CD4-positive, alpha-beta T cell treated with Interleukin-6 at 100 ng/mL for 8 hours (primary cell): Measurements from ENCODE around the gene TP53BP2.
"Not testable (repeated sequence)": the region's sequence is repeated elsewhere in the genome, so short reads cannot be mapped to it uniquely, and the experiment has no call there.

Experiments used
- DNase-seq: peaks from one replicate; pipeline ENCODE4 v3.0.0-alpha.2; 2020; ENCODE audit warnings: mixed read lengths, low spot score

Gene TP53BP2

GRCh38 chr1:223845810-223846682 is at the start of gene TP53BP2:
TSS of gene TP53BP2 (minus strand) at chr1:223845947. CDS start at chr1:223845680, 267 bp downstream.
- DNase-seq: peak; percentile 85

- DNase-seq: not testable (repeated sequence)
These were observed 44.7 kb upstream of the TP53BP2 start for GRCh38 chr1:223890494-223890893.

GRCh38 chr1:223889319-223889718 is 43.6 kb upstream of the TP53BP2 start:
- not testable (repeated sequence) for DNase-seq

GRCh38 chr1:223887747-223888418 is 42.1 kb upstream of the TP53BP2 start:
- no peak for DNase-seq

- DNase-seq: no peak
These were observed 40.8 kb upstream of the TP53BP2 start for GRCh38 chr1:223886516-223886921.

GRCh38 chr1:223885614-223886013 is 39.9 kb upstream of the TP53BP2 start:
- no peak for DNase-seq

- DNase-seq: no peak
These were observed 33.0 kb upstream of the TP53BP2 start for GRCh38 chr1:223878598-223879325.

GRCh38 chr1:223877804-223878203 is 32.1 kb upstream of the TP53BP2 start:
- no peak for DNase-seq

- DNase-seq: no peak
These were observed 30.8 kb upstream of the TP53BP2 start for GRCh38 chr1:223876590-223876989.

GRCh38 chr1:223873044-223873443 is 27.3 kb upstream of the TP53BP2 start:
- DNase-seq: no peak

- DNase-seq: no peak
These were observed 26.7 kb upstream of the TP53BP2 start for GRCh38 chr1:223872308-223872901.

- DNase-seq: no peak
These were observed 25.1 kb upstream of the TP53BP2 start for GRCh38 chr1:223870617-223871574.

- DNase-seq: not testable (repeated sequence)
These were observed 19.0 kb upstream of the TP53BP2 start for GRCh38 chr1:223864599-223865368.

- DNase-seq: no peak
These were observed 18.3 kb upstream of the TP53BP2 start for GRCh38 chr1:223864084-223864483.

- no peak for DNase-seq
These were observed 16.2 kb upstream of the TP53BP2 start for GRCh38 chr1:223861904-223862303.

GRCh38 chr1:223860051-223860622 is 14.4 kb upstream of the TP53BP2 start:
- DNase-seq: no peak

GRCh38 chr1:223859058-223859457 is 13.3 kb upstream of the TP53BP2 start:
- no peak for DNase-seq

GRCh38 chr1:223856386-223856785 is 10.6 kb upstream of the TP53BP2 start:
- DNase-seq: no peak

- no peak for DNase-seq
These were observed 8.0 kb upstream of the TP53BP2 start for GRCh38 chr1:223853748-223854147.

GRCh38 chr1:223853275-223853674 is 7.5 kb upstream of the TP53BP2 start:
- DNase-seq: no peak
